ENCODE measurements around the gene GSAP. TPM values are rescaled to one million over a fixed set of nuclear protein-coding genes. Genes with fewer than 3 reads are reported as not detected.
"Not testable (repeated sequence)": the region's sequence is repeated elsewhere in the genome, so short reads cannot be mapped to it uniquely, and the experiment has no call there.

Gene GSAP
- total RNA-seq, 3 donors from 2014 or later: 1.6 to 2.6 (median 1.8) TPM

DNA sequence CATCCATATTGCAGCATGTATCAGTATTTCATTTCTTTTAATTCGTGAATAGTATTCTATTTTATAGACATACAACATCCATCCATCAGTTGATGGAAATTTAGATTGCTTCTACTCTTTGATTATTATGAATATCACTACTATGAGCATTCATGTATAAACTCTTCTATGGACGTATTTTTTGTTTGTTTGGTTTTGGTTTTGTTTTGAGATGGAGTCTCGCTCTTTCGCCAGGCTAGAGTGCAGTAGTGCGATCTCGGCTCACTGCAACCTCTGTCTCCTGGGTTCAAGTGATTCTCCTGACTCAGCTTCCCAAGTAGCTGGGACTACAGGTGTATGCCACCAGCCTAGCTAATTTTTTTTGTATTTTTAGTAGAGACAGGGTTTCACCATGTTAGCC is 35.8 kb upstream of the GSAP start:
- DNase-seq; H3K36me3 Mint-ChIP-seq (ENCODE audit: insufficient read depth); ATAC-seq; H3K4me3 Mint-ChIP-seq; H3K9me3 Mint-ChIP-seq; H3K27me3 Mint-ChIP-seq (ENCODE audit: low read depth); H3K4me1 Mint-ChIP-seq (ENCODE audit: low read depth): not testable (repeated sequence)

DNA sequence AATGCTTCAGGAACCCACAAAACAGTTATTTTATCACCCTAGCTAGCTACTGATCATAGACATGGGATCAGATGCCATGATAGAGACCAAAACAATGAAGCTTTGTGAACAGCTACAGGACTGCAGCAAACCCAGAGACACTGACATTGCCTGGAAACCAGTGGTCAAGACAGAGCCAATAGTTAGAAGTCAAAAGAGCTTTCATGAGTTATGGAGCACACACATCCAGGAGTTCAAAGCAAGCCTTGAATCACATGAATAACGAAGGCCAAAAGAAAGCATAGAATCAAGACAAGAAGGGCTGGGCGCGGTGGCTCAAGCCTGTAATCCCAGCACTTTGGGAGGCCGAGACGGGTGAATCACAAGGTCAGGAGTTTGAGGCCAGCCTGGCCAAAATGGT is 34.5 kb upstream of the GSAP start:
- Mint-ChIP-seq H3K27me3 (ENCODE audit: low read depth) (no peaks in the 10 kb centered on the region), H3K9me3 (no peaks in the 10 kb centered on the region)
- ATAC-seq: no peak

DNA sequence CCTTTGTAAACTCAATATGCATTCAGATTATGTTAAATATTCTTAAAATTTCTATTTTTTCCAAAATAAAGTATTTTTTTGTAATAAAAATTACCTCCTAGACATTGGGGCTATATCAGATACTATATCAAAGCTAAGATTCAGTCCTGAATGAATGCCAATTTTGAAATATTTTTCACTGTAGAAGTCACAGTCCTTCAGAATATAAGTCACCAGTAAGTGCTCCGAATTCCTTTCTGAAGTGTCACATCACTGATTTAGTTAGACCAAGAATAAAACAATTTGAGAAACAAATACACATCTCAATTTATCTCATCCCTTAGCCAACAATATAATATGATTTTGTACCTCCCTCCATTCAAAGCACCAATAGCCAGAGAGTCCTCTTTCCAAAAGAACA is 33.9 kb upstream of the GSAP start:
- H3K4me1 Mint-ChIP-seq (ENCODE audit: low read depth): peaks cover 2% of the 10 kb centered on the region
- H3K36me3 Mint-ChIP-seq (ENCODE audit: insufficient read depth): no peaks in the 10 kb centered on the region
- no peaks in the 10 kb centered on the region for H3K27me3 Mint-ChIP-seq (ENCODE audit: low read depth)
- no peak for DNase-seq
- H3K4me3 Mint-ChIP-seq: no peak overlapping the region
- no peak for ATAC-seq
- H3K9me3 Mint-ChIP-seq: no peaks in the 10 kb centered on the region

More for the DNA sequence above, 34.5 kb upstream of the GSAP start:
- no peak for DNase-seq
- no peak overlapping the region for H3K4me3 Mint-ChIP-seq
- H3K4me1 Mint-ChIP-seq (ENCODE audit: low read depth): peaks cover 2% of the 10 kb centered on the region
- H3K36me3 Mint-ChIP-seq (ENCODE audit: insufficient read depth): no peaks in the 10 kb centered on the region

DNA sequence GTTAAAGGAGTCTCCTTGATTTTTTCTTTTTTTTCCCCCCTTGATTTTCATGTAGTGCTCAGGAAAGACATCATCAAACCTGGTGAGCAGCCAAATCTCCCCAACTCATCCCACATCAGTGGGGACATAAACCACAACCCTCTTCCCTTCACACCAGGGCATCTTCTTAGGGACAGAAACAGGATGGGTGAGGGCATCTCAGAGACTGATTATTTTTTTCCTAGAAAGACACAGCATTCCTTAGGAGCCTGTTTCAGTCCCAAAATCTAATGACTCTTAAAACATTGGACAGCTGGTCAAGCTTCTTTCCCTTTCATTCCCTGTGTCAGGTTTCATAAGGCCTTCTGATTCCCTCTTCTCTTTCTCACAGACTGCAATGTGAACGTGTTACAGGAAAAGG is 31.5 kb upstream of the GSAP start:
- Mint-ChIP-seq H3K4me1 (ENCODE audit: low read depth) (peaks cover 2% of the 10 kb centered on the region), H3K36me3 (ENCODE audit: insufficient read depth) (no peaks in the 10 kb centered on the region), H3K9me3 (no peaks in the 10 kb centered on the region), H3K4me3 (no peak overlapping the region), H3K27me3 (ENCODE audit: low read depth) (no peaks in the 10 kb centered on the region)
- ATAC-seq (no peak), DNase-seq (no peak)

DNA sequence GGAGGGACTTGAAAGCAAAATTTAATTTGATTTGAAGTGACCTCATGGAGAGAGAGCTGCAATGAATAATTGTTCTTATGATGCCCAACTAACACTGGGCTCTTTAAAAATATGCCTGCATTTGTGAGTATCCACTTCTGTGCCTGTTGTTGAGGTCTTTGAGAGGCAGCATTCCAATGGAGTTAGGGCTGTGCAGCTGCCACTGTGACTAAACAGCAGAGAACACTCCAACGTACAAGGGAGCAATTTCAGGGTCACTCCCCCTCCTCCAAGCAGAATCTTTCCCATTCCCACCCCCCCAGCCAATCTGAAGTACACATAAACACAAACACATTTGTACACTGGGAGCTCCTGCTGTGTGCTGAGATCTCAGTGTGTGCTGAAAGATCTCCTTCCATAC is 28.0 kb upstream of the GSAP start:
- Mint-ChIP-seq H3K4me3 (no peak overlapping the region), H3K9me3 (no peaks in the 10 kb centered on the region), H3K4me1 (ENCODE audit: low read depth) (peaks cover 4% of the 10 kb centered on the region), H3K27me3 (ENCODE audit: low read depth) (no peaks in the 10 kb centered on the region), H3K36me3 (ENCODE audit: insufficient read depth) (no peaks in the 10 kb centered on the region)
- ATAC-seq (no peak), DNase-seq (no peak)

DNA sequence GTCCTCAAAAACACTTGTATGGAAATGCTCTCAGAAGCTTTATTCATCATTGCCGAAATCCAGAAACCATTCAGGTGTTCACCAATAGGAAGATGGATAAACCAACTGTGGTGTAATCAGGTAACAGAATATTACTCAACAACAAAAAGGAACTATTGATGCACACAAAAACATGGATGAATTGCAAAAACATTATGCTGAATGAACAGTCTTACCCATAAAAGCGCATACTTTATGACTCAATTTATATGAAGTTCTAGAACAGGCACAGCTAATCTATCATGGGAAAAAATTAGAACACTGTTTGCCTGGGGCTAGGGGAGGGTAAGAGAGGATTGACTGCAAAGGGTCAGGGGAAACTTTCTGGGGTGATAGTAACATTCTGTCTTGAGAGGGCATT is 26.9 kb upstream of the GSAP start:
- Mint-ChIP-seq H3K36me3 (ENCODE audit: insufficient read depth) (no peaks in the 10 kb centered on the region), H3K4me3 (no peak overlapping the region), H3K9me3 (no peaks in the 10 kb centered on the region), H3K4me1 (ENCODE audit: low read depth) (peaks cover 4% of the 10 kb centered on the region), H3K27me3 (ENCODE audit: low read depth) (no peaks in the 10 kb centered on the region)
- no peak for ATAC-seq
- DNase-seq: no peak

DNA sequence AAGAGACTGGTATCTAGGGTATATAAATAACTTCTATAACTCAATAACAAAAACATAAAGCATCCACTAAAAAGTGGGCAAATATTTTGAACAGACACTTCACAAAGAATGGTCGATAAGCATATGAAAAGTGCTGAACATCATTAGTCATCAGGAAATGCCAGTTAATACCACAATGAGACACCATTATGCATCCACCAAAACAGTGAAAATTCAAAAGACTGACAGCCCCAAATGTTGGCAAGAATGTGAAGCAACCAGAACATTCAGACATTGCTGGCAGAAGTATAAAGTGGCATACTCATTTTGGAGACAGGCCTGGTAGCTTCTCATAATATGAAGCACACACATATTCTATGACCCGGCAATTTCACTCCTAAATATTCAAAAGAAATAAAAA is 26.5 kb upstream of the GSAP start:
- peak in 1 of 2 donors; percentile 46 for ATAC-seq
- H3K4me1 Mint-ChIP-seq (ENCODE audit: low read depth): peaks cover 4% of the 10 kb centered on the region

DNA sequence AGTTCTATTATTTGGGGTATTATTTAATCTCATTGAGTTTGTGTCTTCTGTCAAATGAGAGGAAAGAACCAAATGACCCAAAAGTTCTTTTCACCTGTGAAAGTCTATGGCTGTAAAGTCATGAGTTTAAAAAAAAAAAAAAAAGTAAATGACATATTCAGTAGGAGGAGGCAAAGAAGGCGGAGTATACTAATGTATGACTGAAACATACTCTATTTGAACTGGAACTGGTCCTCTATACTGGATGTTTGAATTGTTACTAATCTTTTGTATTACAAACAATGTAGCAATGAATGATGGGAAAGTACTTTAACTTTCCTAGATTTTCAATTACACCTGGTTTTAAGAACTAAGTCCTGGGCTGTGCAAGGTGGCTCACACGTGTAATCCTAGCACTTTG is 24.9 kb upstream of the GSAP start:
- Mint-ChIP-seq H3K36me3 (ENCODE audit: insufficient read depth) (no peaks in the 10 kb centered on the region), H3K9me3 (no peaks in the 10 kb centered on the region), H3K4me1 (ENCODE audit: low read depth) (peaks cover 6% of the 10 kb centered on the region), H3K4me3 (no peak overlapping the region), H3K27me3 (ENCODE audit: low read depth) (peaks cover 3% of the 10 kb centered on the region)
- DNase-seq (no peak), ATAC-seq (no peak)

More for the DNA sequence above, 26.5 kb upstream of the GSAP start:
- Mint-ChIP-seq H3K36me3 (ENCODE audit: insufficient read depth) (no peaks in the 10 kb centered on the region), H3K27me3 (ENCODE audit: low read depth) (no peaks in the 10 kb centered on the region), H3K4me3 (no peak overlapping the region), H3K9me3 (no peaks in the 10 kb centered on the region)
- DNase-seq: no peak

DNA sequence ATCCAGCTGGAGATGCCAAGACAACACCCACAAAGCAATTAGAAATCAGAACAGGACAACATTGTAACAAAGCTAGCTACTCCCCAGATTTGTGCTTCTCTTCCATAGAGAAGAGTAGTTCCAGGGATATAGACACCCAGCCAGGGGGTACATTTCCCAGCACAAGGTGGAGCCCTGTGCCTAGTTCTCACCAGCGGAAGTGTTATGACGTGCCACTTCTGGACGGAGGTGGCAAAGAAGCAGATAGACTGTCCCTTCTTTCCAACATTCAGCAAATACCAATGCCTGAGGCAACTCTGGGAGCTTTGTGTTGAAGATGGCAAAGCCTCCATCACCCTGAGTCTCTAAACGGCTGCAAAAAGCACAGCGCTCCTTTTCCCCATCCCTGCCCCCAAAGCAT is 23.4 kb upstream of the GSAP start:
- no peak overlapping the region for H3K4me3 Mint-ChIP-seq
- peaks cover 5% of the 10 kb centered on the region for H3K27me3 Mint-ChIP-seq (ENCODE audit: low read depth)
- H3K36me3 Mint-ChIP-seq (ENCODE audit: insufficient read depth): no peaks in the 10 kb centered on the region
- DNase-seq: no peak
- no peak for ATAC-seq
- H3K4me1 Mint-ChIP-seq (ENCODE audit: low read depth): peaks cover 6% of the 10 kb centered on the region
- H3K9me3 Mint-ChIP-seq: no peaks in the 10 kb centered on the region

DNA sequence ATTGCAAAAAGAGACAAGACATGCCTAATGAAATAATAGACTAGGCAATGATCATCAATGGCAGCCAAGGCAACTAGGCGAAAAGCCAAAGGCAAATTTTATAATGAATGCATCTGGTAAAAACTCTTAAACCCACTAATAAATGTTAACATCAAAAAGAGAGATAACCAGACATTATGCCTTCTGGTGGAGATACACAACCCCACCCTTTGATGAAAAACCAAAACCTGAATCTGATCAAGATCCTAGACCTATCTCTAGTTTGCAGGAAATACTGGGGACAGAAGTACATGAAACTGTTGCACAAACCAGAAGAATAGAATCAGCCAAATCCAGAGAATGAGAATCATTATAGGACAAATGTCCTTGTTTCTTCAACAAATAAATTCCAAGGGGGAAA is 22.0 kb upstream of the GSAP start:
- no peak for ATAC-seq

DNA sequence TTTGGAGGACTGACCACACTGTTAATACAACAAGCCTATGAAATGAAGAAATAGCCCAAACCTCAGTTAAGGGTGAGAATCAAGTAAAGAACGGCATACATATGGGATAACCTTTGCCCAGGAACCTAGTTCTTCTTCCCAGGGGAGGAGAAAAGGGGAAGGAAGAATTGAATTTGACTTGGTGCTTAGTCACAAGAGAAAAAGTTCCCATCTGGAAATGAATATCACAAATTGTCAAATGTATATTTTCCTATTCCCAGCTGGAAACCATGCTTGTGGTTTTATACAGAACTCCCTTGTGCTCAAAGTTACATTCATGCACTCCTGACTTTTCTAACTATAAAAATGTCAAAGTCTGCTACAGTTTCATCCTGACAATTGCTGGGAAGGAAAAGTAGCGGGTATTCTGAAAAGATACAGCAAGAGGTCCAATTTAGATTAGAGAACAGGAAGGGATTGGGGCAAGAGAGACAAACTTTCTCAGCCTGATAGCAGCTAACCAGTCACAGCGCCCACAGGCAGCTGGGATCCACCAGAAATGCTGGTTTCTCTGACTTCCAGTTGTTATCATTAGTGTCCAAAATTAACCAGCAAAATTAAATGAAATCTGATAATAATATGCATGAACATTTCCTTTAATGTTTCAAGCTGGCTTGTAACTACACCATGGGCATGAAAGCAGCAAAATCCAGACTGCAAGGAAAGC is 18.6 kb upstream of the GSAP start:
- no peak for ATAC-seq
- no peaks in the 10 kb centered on the region for H3K36me3 Mint-ChIP-seq (ENCODE audit: insufficient read depth)
- H3K27me3 Mint-ChIP-seq (ENCODE audit: low read depth): peaks cover 5% of the 10 kb centered on the region
- no peaks in the 10 kb centered on the region for H3K9me3 Mint-ChIP-seq
- H3K4me1 Mint-ChIP-seq (ENCODE audit: low read depth): peaks cover 5% of the 10 kb centered on the region
- no peak for DNase-seq
- no peak overlapping the region for H3K4me3 Mint-ChIP-seq

More for the DNA sequence above, 22.0 kb upstream of the GSAP start:
- no peaks in the 10 kb centered on the region for H3K9me3 Mint-ChIP-seq
- H3K4me1 Mint-ChIP-seq (ENCODE audit: low read depth): peaks cover 6% of the 10 kb centered on the region
- peaks cover 5% of the 10 kb centered on the region for H3K27me3 Mint-ChIP-seq (ENCODE audit: low read depth)
- H3K36me3 Mint-ChIP-seq (ENCODE audit: insufficient read depth): no peaks in the 10 kb centered on the region
- H3K4me3 Mint-ChIP-seq: no peak overlapping the region
- no peak for DNase-seq

DNA sequence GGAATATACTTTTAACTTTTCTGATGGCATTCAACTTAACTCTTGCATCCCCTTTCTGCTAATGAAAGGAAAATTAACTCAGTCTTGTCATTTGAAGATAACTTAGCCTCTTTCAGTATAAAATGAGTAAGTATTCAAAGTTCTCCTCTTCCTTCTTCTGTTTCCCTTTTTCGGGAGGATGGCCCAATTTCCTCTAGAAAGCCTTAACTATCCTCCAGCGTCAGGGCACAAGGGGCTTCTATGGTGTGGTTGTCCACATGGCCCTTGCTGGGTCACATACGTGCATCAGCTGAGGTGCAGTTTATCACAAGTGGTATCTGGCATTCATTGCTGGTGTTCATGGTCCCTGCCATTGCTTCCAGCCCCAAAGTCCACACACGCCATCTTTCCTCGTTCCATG is 17.8 kb upstream of the GSAP start:
- DNase-seq (no peak), ATAC-seq (no peak)
- Mint-ChIP-seq H3K27me3 (ENCODE audit: low read depth) (peaks cover 5% of the 10 kb centered on the region), H3K4me1 (ENCODE audit: low read depth) (peaks cover 9% of the 10 kb centered on the region), H3K36me3 (ENCODE audit: insufficient read depth) (no peaks in the 10 kb centered on the region), H3K4me3 (no peak overlapping the region), H3K9me3 (no peaks in the 10 kb centered on the region)

DNA sequence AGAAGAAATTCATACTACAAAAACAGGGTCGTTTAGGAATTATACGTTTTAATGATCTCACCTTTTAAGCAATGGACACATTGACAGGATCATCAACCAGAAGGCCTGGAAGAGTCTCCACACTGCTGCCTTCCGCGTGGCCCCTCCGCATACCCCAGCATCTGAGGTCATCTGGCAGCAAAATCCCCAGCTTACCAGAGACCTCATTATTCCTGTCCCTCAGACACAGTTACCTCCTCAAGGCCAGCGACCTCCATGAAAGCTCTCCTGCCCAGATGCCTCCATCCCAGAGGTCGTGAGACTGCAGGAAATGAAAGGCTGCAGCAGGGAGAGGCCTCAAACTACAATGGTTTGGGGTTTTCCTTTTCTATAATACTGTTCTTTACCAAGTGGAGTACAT is 14.8 kb upstream of the GSAP start:
- Mint-ChIP-seq H3K9me3 (no peaks in the 10 kb centered on the region), H3K4me1 (ENCODE audit: low read depth) (peaks cover 22% of the 10 kb centered on the region), H3K36me3 (ENCODE audit: insufficient read depth) (no peaks in the 10 kb centered on the region), H3K27me3 (ENCODE audit: low read depth) (peaks cover 2% of the 10 kb centered on the region), H3K4me3 (no peak overlapping the region)
- DNase-seq (no peak), ATAC-seq (no peak)

DNA sequence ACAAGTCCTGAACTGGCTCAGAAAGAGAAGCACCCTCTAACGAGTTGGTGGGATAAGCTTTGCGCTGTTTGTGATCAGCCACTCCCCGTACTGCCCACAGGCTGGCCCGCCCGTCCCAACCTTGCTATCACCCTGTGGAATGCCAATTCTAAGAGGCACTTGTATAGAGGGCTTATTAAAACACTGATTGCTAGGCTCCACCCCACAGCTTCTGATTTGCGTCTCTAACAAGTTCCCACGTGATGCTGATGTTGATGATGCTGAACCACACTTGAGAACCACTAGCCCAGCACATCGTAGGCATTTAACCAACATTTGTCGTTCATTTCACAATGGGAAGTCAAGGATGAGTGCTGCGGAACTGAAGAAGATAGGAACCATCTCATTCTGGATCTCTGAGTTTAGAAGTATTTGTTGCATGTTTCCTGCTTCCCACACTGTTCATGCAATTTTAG is 12.7 kb upstream of the GSAP start:
- Mint-ChIP-seq H3K4me1 (ENCODE audit: low read depth) (peaks cover 22% of the 10 kb centered on the region), H3K27me3 (ENCODE audit: low read depth) (peaks cover 2% of the 10 kb centered on the region), H3K36me3 (ENCODE audit: insufficient read depth) (no peaks in the 10 kb centered on the region), H3K9me3 (no peaks in the 10 kb centered on the region), H3K4me3 (no peak overlapping the region)
- DNase-seq: no peak
- no peak for ATAC-seq

DNA sequence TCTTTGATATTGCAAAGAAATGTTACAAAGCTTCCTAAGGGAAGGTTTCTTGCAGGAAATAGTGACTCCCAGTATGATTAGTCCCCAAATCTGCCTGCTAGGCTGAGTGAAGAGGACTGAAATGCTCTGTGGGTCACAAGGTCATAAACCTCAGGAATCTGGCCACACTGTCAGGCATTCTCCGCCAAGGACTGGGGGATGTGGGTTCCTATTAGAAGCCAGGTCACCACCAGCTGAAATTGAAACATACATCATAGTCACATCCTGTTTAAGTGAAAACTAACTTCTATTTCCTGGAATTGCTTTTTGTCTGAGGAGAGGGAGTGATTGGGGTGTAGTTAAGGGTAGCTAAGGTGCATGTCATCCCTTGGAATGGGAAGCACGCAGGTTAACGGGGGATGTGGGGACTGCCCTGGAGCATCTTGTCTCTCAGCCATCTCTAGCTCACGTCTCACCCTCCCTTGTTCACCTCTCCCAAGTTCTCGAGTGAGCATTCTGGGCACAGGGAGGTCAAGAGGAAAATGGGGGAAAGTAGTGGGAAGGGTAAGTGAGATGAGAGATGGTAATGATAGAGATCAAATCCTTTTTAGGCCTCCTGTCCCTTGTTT is 12.0 kb upstream of the GSAP start:
- ATAC-seq (peak; percentile 53 to 54), DNase-seq (no peak)
- peaks cover 22% of the 10 kb centered on the region for H3K4me1 Mint-ChIP-seq (ENCODE audit: low read depth)
- peaks cover 2% of the 10 kb centered on the region for H3K27me3 Mint-ChIP-seq (ENCODE audit: low read depth)
- H3K4me3 Mint-ChIP-seq: peak overlapping the region; percentile 34
- H3K36me3 Mint-ChIP-seq (ENCODE audit: insufficient read depth): no peaks in the 10 kb centered on the region
- no peaks in the 10 kb centered on the region for H3K9me3 Mint-ChIP-seq

Measured in activated T-cell treated with anti-CD3 and anti-CD28 coated beads, Interleukin-2, amount 50 U/mL, for 4 hours (primary cell).